ENCODE data around the gene CHMP5. TPM values are rescaled to one million over a fixed set of nuclear protein-coding genes. Genes with fewer than 3 reads are reported as not detected.

The CHMP5 gene
- total RNA-seq, 1 experiment from 2014 or later = 63.0 TPM

GRCh38 chr9:33222031-33222430 lies 42.8 kb upstream of the CHMP5 start:
- CTCF ChIA-PET = interaction anchor here (0.5 kb wide), 1 partner anchor 160 kb away, joined by 8 read pairs; no protein-coding TSS in a partner anchor
- DNase-seq = no peak
- Histone ChIP-seq H4K20me1 (ENCODE audit: insufficient read depth) (no peaks in the 10 kb centered on the region), H3K27me3 (ENCODE audit: insufficient read depth, low read depth) (no peaks in the 10 kb centered on the region), H3K9me2 (ENCODE audit: insufficient read depth) (no peaks in the 10 kb centered on the region), H3K4me1 (replicated peaks; ENCODE audit: insufficient read depth) (peaks cover 5% of the 10 kb centered on the region), H3K27ac (no peak overlapping the region), H3K79me2 (ENCODE audit: low read depth) (no peaks in the 10 kb centered on the region), H2AFZ (no peak overlapping the region), H3K36me3 (ENCODE audit: low read depth) (no peaks in the 10 kb centered on the region), H3K9me3 (ENCODE audit: insufficient read depth, low read depth) (no peaks in the 10 kb centered on the region), H3K4me2 (no peak overlapping the region), H3K4me3 (no peak overlapping the region), H3F3A (ENCODE audit: insufficient read depth, low read depth) (no peaks in the 10 kb centered on the region)
- intact Hi-C loops (cut with micrococcal nuclease; ENCODE audit: unreplicated experiment) = loop anchor here (10.0 kb wide), 1 partner anchor 217 kb away; the partner anchor contains the start of gene APTX
- no TSS peak for BruUV-seq (replicated peaks)
- no peak for TF ChIP-seq CTCF (conservative IDR thresholded peaks at IDR 0.05)
- TF ChIP-seq EZH2 (IDR thresholded peaks at IDR 0.05; ENCODE audit: low read depth) = no peak
- POLR2A ChIA-PET (ENCODE audit: unreplicated experiment) = no interaction called here

GRCh38 chr9:33223696-33224095 lies 41.2 kb upstream of the CHMP5 start:
- DNase-seq = no peak
- Histone ChIP-seq H3K27me3 (ENCODE audit: insufficient read depth, low read depth) (no peaks in the 10 kb centered on the region), H3K79me2 (ENCODE audit: low read depth) (no peaks in the 10 kb centered on the region), H3F3A (ENCODE audit: insufficient read depth, low read depth) (no peaks in the 10 kb centered on the region), H3K4me3 (no peak overlapping the region), H3K4me1 (replicated peaks; ENCODE audit: insufficient read depth) (peaks cover 9% of the 10 kb centered on the region), H3K9me3 (ENCODE audit: insufficient read depth, low read depth) (no peaks in the 10 kb centered on the region), H3K27ac (no peak overlapping the region), H3K9me2 (ENCODE audit: insufficient read depth) (no peaks in the 10 kb centered on the region), H4K20me1 (ENCODE audit: insufficient read depth) (no peaks in the 10 kb centered on the region), H3K4me2 (no peak overlapping the region), H3K36me3 (ENCODE audit: low read depth) (no peaks in the 10 kb centered on the region), H2AFZ (no peak overlapping the region)
- TF ChIP-seq CTCF (conservative IDR thresholded peaks at IDR 0.05) (peak; percentile 50; the same call in 1 of the 2 replicates), EZH2 (IDR thresholded peaks at IDR 0.05; ENCODE audit: low read depth) (no peak)
- POLR2A ChIA-PET (ENCODE audit: unreplicated experiment) = interaction anchor here (0.6 kb wide), 1 partner anchor 58 kb away, joined by 3 read pairs; no protein-coding TSS in a partner anchor
- CTCF ChIA-PET = no interaction called here
- BruUV-seq (replicated peaks) = no TSS peak
- intact Hi-C loops (cut with micrococcal nuclease; ENCODE audit: unreplicated experiment) = loop anchor here (2.0 to 10.0 kb wide), 2 partner anchors 63 to 219 kb away; partner anchors contain the start of gene APTX

GRCh38 chr9:33225319-33226147 lies 39.3 kb upstream of the CHMP5 start:
- Histone ChIP-seq H3K4me1 (replicated peaks; ENCODE audit: insufficient read depth) (peaks cover 25% of the 10 kb centered on the region), H3K9me3 (ENCODE audit: insufficient read depth, low read depth) (no peaks in the 10 kb centered on the region), H3K36me3 (ENCODE audit: low read depth) (no peaks in the 10 kb centered on the region), H3K4me3 (no peak overlapping the region), H3K27me3 (ENCODE audit: insufficient read depth, low read depth) (no peaks in the 10 kb centered on the region), H3K27ac (no peak overlapping the region), H3K79me2 (ENCODE audit: low read depth) (no peaks in the 10 kb centered on the region), H4K20me1 (ENCODE audit: insufficient read depth) (no peaks in the 10 kb centered on the region), H3F3A (ENCODE audit: insufficient read depth, low read depth) (peaks cover 4% of the 10 kb centered on the region; the same call in 1 of the 2 replicates), H2AFZ (no peak overlapping the region), H3K4me2 (peak overlapping the region; percentile 48), H3K9me2 (ENCODE audit: insufficient read depth) (no peaks in the 10 kb centered on the region)
- ChIA-PET POLR2A (ENCODE audit: unreplicated experiment) (no interaction called here), CTCF (interaction anchor here (0.7 to 1.0 kb wide), 2 partner anchors 149 to 183 kb away, joined by 3 to 6 read pairs; partner anchors contain the start of gene SMU1)
- intact Hi-C loops (cut with micrococcal nuclease; ENCODE audit: unreplicated experiment) = loop anchor here (1.0 to 10.0 kb wide), 4 partner anchors 65 to 643 kb away; partner anchors contain the start of gene APTX
- DNase-seq = peak; percentile 55 to 69
- TF ChIP-seq CTCF (conservative IDR thresholded peaks at IDR 0.05) (peak; percentile 78), EZH2 (IDR thresholded peaks at IDR 0.05; ENCODE audit: low read depth) (no peak)
- BruUV-seq (replicated peaks) = no TSS peak

Data from PC-9 (cell line).